HG03521 (cell line): ENCODE data around the gene ART1.
"Not testable (repeated sequence)": the region's sequence is repeated elsewhere in the genome, so short reads cannot be mapped to it uniquely, and the experiment has no call there.

Source experiments
- ATAC-seq: cut with Tn5 transposase; IDR thresholded peaks from one replicate; pipeline ENCODE4 v1.9.1; 2021; ENCODE audit warnings: mild to moderate bottlenecking, moderate library complexity; ENCODE audit not compliant: unreplicated experiment

Gene ART1

DNA sequence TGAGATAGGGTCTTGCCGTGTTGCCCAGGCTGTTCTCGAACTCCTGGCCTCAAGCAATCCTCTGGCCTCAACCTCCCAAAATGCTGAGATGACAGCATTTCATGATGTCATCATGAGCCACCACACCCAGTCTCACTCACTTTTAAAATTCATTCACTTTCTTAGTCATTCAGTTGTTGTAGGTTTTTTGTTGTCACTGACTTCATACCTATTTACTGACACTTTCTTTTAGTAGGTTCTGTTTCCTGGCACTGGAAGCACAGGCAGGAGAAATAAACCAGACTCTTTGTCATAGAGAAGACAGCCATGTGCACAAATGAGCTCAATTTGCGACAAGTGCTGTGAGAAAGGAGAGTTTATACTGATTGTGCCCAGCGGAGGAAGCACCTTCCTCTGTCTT is 13.6 kb upstream of the ART1 start:
- ATAC-seq: no peak

- ATAC-seq: no peak
These were observed 12.8 kb upstream of the ART1 start for GRCh38 chr11:3632070-3632660.

- no peak for ATAC-seq
These were observed 9.1 kb upstream of the ART1 start for GRCh38 chr11:3635641-3636375.

DNA sequence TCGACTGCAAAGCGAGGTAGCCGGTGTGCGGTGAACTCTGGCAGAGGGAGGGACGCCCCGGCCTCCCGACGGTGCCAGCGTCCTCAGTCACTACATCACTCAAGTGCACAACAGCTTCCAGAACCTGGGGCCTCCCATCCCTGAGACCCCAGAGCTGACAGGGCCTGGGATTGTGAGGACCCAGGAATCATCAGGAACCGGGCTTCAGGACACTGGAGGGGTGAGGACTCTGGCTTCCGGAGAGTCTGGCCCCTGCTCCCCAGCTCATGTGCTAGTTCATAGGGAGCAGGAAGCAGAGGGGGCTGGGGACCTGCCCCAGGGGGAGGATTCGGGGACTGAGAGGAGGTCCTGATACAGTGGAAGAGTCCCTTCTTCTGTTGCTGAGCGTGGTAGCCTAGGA is 7.7 kb upstream of the ART1 start:
- ATAC-seq: no peak

DNA sequence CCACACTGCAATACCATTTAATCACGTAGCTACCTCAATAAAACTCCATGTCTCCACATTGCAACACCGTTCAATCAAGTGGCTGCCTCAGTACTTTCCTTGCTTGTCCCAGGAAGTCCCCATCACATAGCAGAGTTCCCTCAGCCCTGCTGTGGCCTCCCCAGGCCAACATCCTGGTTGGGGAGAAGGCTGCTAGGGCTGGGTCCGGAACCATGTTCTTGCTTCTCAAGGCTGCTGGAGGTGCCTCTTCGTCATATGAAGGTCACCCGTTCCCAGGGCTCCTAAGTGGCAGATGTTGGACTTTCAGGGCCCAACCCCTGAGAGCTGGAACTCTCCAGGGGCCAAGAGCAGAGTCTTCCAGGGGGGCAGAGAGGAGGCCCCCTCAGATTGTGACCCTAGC is 6.4 kb upstream of the ART1 start:
- ATAC-seq: no peak

- ATAC-seq: no peak
These were observed 5.1 kb upstream of the ART1 start for GRCh38 chr11:3639841-3640240.

DNA sequence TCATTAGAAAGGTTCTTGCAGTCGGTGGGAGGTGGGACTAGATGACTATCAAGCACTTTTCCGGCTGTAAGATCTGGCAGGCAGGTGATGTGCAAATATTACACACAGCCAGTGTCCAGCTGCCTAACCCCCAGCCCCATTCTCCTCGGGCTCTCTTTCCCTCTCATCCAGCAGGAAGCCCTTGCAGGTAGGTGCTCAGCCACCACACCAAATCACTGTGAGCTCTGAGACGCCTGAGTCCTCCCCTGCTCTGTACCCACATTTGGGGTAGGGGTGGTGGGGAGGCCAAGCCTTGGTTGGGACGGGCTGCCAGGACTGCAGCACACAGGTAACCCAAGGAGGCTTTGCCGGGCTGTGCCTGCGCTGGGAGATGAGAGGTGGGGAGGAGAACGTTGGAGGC is 3.7 kb upstream of the ART1 start:
- ATAC-seq: no peak

DNA sequence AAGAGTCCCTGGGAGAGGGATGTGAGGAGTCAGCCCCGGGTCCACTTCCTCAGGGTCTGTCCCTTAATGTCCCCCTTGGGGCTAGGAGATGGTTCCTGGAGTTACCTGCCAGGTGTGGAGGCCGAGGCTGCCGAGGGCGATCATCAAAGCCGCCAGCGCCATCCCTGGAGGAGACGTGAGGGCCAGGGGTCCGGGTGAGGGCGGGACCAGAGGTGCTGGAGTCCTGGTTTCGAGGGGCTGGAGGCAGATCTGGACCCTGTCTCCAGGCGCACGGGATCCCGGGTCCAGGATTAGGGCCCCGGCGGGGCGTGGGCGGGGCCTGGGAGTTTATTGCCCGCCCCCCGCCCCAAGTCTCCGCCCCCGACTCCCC is 3.2 kb upstream of the ART1 start, which contains the start of gene ART5:
Gene ART5 (minus strand): TSS at position 292 of the 370 bp plus-strand sequence. CDS start 130 bp downstream, at position 162.
- ATAC-seq: no peak

DNA sequence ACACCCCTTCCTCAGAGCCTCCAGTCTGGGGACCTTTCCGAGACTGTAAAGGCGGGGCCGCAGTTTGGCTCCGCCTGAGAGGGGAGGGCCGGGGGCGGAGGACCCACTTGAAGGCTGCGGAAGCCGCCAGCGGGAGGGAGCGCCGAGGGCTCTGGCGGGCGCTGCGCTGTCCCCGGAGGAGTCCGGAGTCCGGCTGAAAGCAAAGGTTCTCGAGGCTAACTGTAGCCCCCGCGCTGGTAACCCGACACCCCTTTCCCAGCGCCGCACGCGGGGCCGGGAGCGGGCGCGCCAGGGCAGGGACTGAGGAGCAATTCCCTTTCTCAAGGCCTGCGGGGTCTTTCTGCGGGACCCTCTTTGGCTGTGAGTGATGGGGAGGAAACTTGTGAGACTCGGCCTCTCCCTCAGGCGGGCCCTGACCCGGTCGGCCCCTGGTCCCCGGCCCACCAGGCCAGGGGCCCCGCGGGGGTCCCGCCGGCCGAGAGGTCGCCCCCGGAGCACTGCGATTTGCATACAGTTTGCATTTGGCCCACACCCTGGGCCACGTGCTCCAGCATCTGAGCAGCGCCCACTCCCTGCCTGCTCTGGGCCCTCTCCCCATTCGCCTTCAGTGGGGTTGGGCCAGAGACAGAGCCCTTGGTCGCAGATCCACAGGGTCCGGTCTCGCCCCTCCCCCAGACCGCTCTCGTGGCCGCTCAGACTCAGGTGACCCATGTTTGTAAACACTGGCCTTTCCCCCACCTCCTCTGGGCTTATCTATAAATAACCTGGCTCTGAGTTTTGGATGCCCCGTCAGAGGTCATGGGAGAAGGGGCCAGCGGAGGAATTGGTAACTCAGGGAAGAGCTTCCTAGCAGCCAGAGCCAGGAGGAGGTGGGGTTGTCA is 2.6 kb upstream of the ART1 start:
- ATAC-seq: no peak

DNA sequence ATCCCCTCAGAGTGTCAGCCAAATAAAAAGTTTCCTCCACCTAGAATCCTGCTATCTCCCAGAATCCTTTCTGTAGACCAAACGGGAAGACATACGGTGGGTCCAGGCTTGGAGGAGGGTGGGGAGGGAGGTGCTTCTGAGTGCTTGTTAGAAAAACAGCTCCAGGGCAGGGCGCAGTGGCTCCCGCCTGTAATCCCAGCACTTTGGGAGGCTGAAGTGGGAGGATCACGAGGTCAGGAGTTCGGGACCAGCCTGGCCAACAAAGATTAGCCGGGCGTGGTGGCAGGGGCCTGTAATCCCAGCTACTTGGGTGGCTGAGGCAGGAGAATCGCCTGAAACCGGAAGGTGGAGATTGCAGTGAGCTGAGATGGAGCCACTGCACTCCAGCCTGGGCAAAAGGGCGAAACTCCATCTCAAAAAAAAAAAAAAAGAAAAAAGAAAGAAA is 1.8 kb upstream of the ART1 start:
- ATAC-seq: not testable (repeated sequence)

GRCh38 chr11:3645552-3645951 is 624 bp downstream of the ART1 start:
- ATAC-seq: no peak

DNA sequence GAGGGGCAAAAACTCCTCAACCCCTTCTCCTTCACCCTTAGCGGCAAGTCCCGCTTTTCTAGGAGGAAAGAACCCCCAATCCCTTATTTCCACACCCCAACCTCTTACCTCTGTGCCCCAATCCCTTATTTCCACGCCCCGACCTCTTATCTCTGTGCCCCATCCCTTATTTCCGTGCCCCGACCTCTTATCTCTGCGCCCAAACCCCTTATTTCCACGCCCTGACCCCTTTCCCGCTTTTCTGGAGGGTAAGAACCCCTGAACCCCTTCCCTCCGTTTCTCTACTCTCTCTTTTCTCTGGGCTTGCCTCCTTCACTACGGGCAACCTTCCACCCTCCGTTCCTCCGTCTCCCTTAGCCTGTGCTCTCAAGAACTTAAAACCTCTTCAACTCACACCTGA is 3.9 kb downstream of the ART1 start:
- not testable (repeated sequence) for ATAC-seq

DNA sequence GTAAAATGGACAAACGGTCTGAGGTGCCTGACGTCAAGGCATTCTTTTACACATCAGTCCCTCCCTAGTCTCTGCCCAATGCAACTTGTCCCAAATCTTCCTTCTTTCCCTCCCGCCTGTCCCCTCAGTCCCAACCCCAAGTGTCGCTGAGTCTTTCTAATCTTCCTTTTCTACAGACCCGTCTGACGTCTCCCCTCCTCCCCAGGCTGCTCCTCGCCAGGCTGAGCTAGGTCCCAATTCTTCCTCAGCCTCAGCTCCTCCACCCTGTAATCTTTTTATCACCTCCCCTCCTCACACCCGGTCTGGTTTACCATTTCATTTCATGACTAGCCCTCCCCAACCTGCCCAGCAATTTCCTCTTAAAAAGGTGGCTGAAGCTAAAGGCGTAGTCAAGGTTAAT is 4.4 kb downstream of the ART1 start:
- ATAC-seq: not testable (repeated sequence)

DNA sequence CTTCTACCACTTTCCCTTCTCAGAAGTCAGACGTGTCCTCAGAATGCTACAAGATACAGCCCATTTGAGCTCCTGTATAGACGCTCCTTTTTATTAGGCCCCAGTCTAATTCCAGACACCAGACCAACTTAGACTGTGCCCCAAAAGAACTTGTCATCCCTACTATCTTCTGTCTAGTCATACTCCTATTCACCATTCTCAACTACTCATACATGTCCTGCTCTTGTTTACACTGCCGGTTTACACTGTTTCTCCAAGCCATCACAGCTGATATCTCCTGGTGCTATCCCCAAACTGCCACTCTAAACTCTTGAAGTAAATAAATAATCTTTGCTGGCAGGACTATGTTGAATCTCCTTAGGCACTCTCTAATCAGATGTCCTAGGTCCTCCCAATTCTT is 7.6 kb downstream of the ART1 start:
- ATAC-seq: not testable (repeated sequence)

DNA sequence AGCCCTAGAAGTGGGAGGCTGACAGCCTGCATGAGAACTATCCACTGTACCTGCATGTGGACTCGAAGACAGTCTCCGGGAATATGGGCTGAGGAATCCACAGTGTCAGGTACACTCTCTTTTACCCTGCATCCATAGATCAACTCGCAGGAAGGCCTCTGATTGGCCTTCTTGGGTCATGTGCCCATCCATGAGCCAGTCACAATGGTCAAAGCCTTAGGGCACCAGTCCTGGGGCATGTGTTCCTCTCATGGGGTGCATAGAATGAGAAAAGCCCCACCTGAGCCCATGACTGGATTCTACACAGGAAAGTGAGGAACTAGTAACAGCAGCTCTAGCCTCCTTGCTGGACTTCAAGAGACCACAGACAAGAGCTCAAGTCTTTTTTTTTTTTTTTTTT is 10.6 kb downstream of the ART1 start:
- ATAC-seq: no peak

GRCh38 chr11:3657331-3657730 is 12.4 kb downstream of the ART1 start:
- not testable (repeated sequence) for ATAC-seq

- ATAC-seq: no peak
These were observed 13.3 kb downstream of the ART1 start for GRCh38 chr11:3658252-3658651.

GRCh38 chr11:3659595-3660515 is 14.9 kb downstream of the ART1 start:
- no peak for ATAC-seq

DNA sequence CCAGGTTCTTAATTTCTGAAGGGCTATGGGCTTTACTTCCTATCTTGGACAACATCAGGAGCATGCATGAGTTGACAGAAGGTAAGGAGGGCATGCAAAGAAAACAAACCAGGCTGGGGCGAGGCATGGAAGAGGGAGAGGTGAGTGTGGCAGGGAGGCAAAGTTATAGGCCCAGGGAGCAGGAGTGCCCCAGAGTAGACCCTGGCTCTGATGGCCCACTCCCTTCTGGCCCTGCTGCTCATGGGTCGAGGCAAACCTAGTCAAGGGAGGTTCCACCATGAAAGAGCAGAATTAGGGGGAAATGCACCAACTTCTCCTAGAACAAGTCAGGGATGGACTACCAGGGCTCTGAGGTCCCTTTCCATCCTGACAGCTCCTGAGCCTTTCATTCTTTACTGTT is 16.0 kb downstream of the ART1 start:
- no peak for ATAC-seq

GRCh38 chr11:3662856-3663255 is 17.9 kb downstream of the ART1 start:
- no peak for ATAC-seq
